RWPE2 (cell line): ENCODE measurements around the gene TAS2R60.
A peak's percentile ranks its signal among the peaks of the same experiment; 100 is the strongest.
"Not testable (repeated sequence)": the region's sequence is repeated elsewhere in the genome, so short reads cannot be mapped to it uniquely, and the experiment has no call there.

Experiments used
- ATAC-seq: fragments of 200-7000 bp; cut with Tn5 transposase; 3 replicates; pipeline ENCODE4 v1.9.1; 2021; ENCODE audit warnings: low read depth
- DNase-seq: peaks from one replicate; pipeline ENCODE4 v3.0.0-alpha.2; 2020; ENCODE audit warnings: low spot score
- H3K27ac ChIP-seq: fragments of 450-650 bp; 2 replicates; pipeline ENCODE4 v1.5.1; 2017; ENCODE audit warnings: mild to moderate bottlenecking; ENCODE audit not compliant: poor library complexity, severe bottlenecking
- H3K27me3 ChIP-seq: fragments of 250-450 bp; sonication (Bioruptor Pico); 2 replicates; pipeline ENCODE4 v1.5.1; 2021; ENCODE audit warnings: mild to moderate bottlenecking, moderate library complexity; ENCODE audit not compliant: insufficient read depth, poor library complexity, severe bottlenecking
- H3K36me3 ChIP-seq: fragments of 250-450 bp; sonication (Bioruptor Pico); 2 replicates; pipeline ENCODE4 v1.5.1; 2020; ENCODE audit warnings: low read depth, mild to moderate bottlenecking, moderate library complexity
- H3K4me1 ChIP-seq: fragments of 250-450 bp; sonication (Bioruptor Pico); 2 replicates; pipeline ENCODE4 v1.5.1; 2021; ENCODE audit warnings: mild to moderate bottlenecking, moderate library complexity; ENCODE audit not compliant: insufficient read depth, poor library complexity, severe bottlenecking
- H3K4me3 ChIP-seq: fragments of 250-450 bp; sonication (Bioruptor Pico); 2 replicates; pipeline ENCODE4 v1.5.1; 2021; ENCODE audit warnings: mild to moderate bottlenecking, moderate library complexity; ENCODE audit not compliant: severe bottlenecking
- H3K9me3 ChIP-seq: fragments of 250-450 bp; sonication (Bioruptor Pico); 2 replicates; pipeline ENCODE4 v1.5.1; 2021; ENCODE audit warnings: mild to moderate bottlenecking, moderate library complexity; ENCODE audit not compliant: severe bottlenecking
- TF ChIP-seq, protein P1 (sequence below): fragments of 450-650 bp; IDR thresholded peaks from one replicate; pipeline ENCODE4 v1.5.1; 2017; ENCODE audit warnings: mild to moderate bottlenecking, moderate library complexity; ENCODE audit not compliant: poor library complexity, severe bottlenecking

Gene TAS2R60

DNA sequence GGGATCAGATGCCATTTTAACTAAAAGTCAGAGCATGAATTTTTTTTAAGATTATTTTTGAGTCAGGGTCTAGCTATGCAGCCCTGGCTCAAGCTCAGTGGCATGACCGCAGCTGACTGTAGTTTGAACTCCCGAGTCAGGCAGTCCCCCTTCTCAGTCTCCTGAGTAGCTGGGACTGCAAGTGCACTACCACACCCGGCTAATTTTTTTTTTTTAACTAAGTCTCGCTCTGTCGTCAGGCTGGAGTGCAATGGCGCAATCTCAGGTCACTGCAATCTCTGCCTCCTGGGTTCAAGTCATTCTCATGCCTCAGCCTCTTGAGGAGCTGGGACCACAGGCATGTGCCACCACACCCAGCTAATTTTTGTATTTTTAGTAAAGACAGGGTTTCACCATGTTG lies 42.2 kb downstream of the TAS2R60 start:
- DNase-seq (no peak), ATAC-seq (no peak)
- no peaks in the 10 kb centered on the region for H3K36me3 ChIP-seq
- no peak overlapping the region for H3K27ac ChIP-seq
- H3K4me1 ChIP-seq: no peaks in the 10 kb centered on the region
- H3K4me3 ChIP-seq: no peak overlapping the region
- no peaks in the 10 kb centered on the region for H3K27me3 ChIP-seq
- TF ChIP-seq, protein P1, sequence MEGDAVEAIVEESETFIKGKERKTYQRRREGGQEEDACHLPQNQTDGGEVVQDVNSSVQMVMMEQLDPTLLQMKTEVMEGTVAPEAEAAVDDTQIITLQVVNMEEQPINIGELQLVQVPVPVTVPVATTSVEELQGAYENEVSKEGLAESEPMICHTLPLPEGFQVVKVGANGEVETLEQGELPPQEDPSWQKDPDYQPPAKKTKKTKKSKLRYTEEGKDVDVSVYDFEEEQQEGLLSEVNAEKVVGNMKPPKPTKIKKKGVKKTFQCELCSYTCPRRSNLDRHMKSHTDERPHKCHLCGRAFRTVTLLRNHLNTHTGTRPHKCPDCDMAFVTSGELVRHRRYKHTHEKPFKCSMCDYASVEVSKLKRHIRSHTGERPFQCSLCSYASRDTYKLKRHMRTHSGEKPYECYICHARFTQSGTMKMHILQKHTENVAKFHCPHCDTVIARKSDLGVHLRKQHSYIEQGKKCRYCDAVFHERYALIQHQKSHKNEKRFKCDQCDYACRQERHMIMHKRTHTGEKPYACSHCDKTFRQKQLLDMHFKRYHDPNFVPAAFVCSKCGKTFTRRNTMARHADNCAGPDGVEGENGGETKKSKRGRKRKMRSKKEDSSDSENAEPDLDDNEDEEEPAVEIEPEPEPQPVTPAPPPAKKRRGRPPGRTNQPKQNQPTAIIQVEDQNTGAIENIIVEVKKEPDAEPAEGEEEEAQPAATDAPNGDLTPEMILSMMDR: no peak
- H3K9me3 ChIP-seq: no peaks in the 10 kb centered on the region

- H3K27ac ChIP-seq, H3K4me3 ChIP-seq, DNase-seq, H3K4me1 ChIP-seq, H3K9me3 ChIP-seq, ATAC-seq, H3K27me3 ChIP-seq, H3K36me3 ChIP-seq: not testable (repeated sequence)
Measured at GRCh38 chr7:143486266-143486665, 43.0 kb downstream of the TAS2R60 start.

DNA sequence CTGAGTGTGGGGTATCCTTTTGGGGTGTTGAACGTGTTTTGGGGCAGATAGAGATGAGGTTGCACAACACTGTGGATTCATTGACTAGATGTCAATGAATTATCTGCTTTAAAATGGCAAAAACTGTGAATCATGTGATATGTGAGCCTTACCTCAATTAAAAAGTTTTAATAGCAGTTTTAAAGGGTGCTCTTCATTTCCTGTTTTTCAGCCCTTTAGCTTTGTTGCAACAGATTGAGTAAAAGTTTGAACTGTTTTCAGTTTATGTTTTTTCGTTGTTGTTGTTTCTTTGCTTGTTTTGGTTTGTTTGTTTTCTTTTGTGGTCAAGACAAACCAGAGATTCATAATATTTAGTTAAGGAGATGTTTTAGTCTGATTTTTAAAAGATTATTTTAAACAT lies 43.8 kb downstream of the TAS2R60 start:
- H3K27ac ChIP-seq: no peak overlapping the region
- H3K9me3 ChIP-seq: no peaks in the 10 kb centered on the region
- no peak for DNase-seq
- TF ChIP-seq, protein P1: no peak
- H3K4me1 ChIP-seq: no peaks in the 10 kb centered on the region
- no peaks in the 10 kb centered on the region for H3K27me3 ChIP-seq
- H3K36me3 ChIP-seq: no peaks in the 10 kb centered on the region
- no peak for ATAC-seq
- no peak overlapping the region for H3K4me3 ChIP-seq

- Histone ChIP-seq H3K4me1 (no peaks in the 10 kb centered on the region), H3K4me3 (no peak overlapping the region), H3K27ac (no peak overlapping the region), H3K36me3 (no peaks in the 10 kb centered on the region), H3K27me3 (no peaks in the 10 kb centered on the region), H3K9me3 (no peaks in the 10 kb centered on the region)
- TF ChIP-seq, protein P1: no peak
- ATAC-seq: no peak
- DNase-seq: no peak
Measured at GRCh38 chr7:143487566-143487965, 44.3 kb downstream of the TAS2R60 start.

- no peak overlapping the region for H3K4me3 ChIP-seq
- H3K36me3 ChIP-seq: no peaks in the 10 kb centered on the region
- TF ChIP-seq, protein P1: peak; percentile 64
- ATAC-seq: peak; percentile 56
- DNase-seq: no peak
- H3K9me3 ChIP-seq: no peaks in the 10 kb centered on the region
- H3K27ac ChIP-seq: no peak overlapping the region
- no peaks in the 10 kb centered on the region for H3K4me1 ChIP-seq
- no peaks in the 10 kb centered on the region for H3K27me3 ChIP-seq
Measured at GRCh38 chr7:143490717-143491306, 47.6 kb downstream of the TAS2R60 start.
